GM23248 (cell line): ENCODE data around the gene ANKRD11. TPM values are rescaled to one million over a fixed set of nuclear protein-coding genes. Genes with fewer than 3 reads are reported as not detected.

Experiments used
- DNase-seq: peaks from one replicate; pipeline ENCODE4 v3.0.0-alpha.2; 2015
- H2AFZ ChIP-seq: fragments of 200-600 bp; sonication (generic); 2 replicates; pipeline ENCODE4 v1.6.1; 2016; ENCODE audit warnings: antibody characterized with exemption
- H3F3A ChIP-seq: fragments of 200-600 bp; sonication (generic); 2 replicates; pipeline ENCODE4 v1.6.1; 2016; ENCODE audit warnings: mild to moderate bottlenecking, antibody characterized with exemption, mixed run types; ENCODE audit not compliant: insufficient read depth
- H3K27ac ChIP-seq: fragments of 200-600 bp; sonication (generic); 2 replicates; pipeline ENCODE4 v1.5.1; 2016; ENCODE audit warnings: mild to moderate bottlenecking
- H3K27me3 ChIP-seq: fragments of 200-600 bp; sonication (generic); replicated peaks from 2 replicates; pipeline ENCODE4 v1.6.1; 2016; ENCODE audit warnings: mild to moderate bottlenecking; ENCODE audit not compliant: insufficient read depth
- H3K36me3 ChIP-seq: fragments of 200-600 bp; sonication (generic); 2 replicates; pipeline ENCODE4 v1.6.1; 2016; ENCODE audit warnings: low read depth, mild to moderate bottlenecking
- H3K4me1 ChIP-seq: fragments of 200-600 bp; sonication (generic); 2 replicates; pipeline ENCODE4 v1.6.1; 2016; ENCODE audit warnings: mild to moderate bottlenecking; ENCODE audit not compliant: insufficient read depth
- H3K4me2 ChIP-seq: fragments of 200-600 bp; sonication (generic); one replicate; pipeline ENCODE4 v1.6.1; 2016; ENCODE audit warnings: mild to moderate bottlenecking; ENCODE audit not compliant: unreplicated experiment
- H3K4me3 ChIP-seq: fragments of 200-600 bp; sonication (generic); 2 replicates; pipeline ENCODE4 v1.5.1; 2016; ENCODE audit warnings: mild to moderate bottlenecking
- H3K79me2 ChIP-seq: fragments of 200-600 bp; sonication (generic); 2 replicates; pipeline ENCODE4 v1.6.1; 2016; ENCODE audit warnings: mild to moderate bottlenecking; ENCODE audit not compliant: insufficient read depth
- H3K9ac ChIP-seq: fragments of 200-600 bp; sonication (generic); 2 replicates; pipeline ENCODE4 v1.6.1; 2016; ENCODE audit warnings: mild to moderate bottlenecking
- H3K9me2 ChIP-seq: fragments of 200-600 bp; sonication (generic); 2 replicates; pipeline ENCODE4 v1.6.1; 2016; ENCODE audit warnings: mixed run types, mild to moderate bottlenecking, moderate library complexity; ENCODE audit not compliant: insufficient read depth
- H3K9me3 ChIP-seq: fragments of 200-600 bp; sonication (generic); one replicate; pipeline ENCODE4 v1.6.1; 2017; ENCODE audit warnings: low read depth
- H4K20me1 ChIP-seq: fragments of 200-600 bp; sonication (generic); 2 replicates; pipeline ENCODE4 v1.6.0; 2016; ENCODE audit not compliant: insufficient read depth
- EZH2 ChIP-seq: fragments of 200-600 bp; sonication (generic); IDR thresholded peaks from 2 replicates; pipeline ENCODE4 v1.6.1; 2018; ENCODE audit warnings: antibody characterized with exemption, mild to moderate bottlenecking; ENCODE audit not compliant: insufficient read depth, poor library complexity, severe bottlenecking
- EZH2phosphoT487 ChIP-seq: fragments of 200-600 bp; sonication (generic); IDR thresholded peaks from 2 replicates; pipeline ENCODE4 v1.6.1; 2018; ENCODE audit warnings: antibody characterized with exemption, moderate library complexity, mild to moderate bottlenecking, low read depth; ENCODE audit not compliant: insufficient read depth
- WGBS, 2 experiments: methylation state at CpG; one replicate each; pipeline ENCODE4 v1.1.6; 2015 to 2017; ENCODE audit warnings: low lambda C conversion rate in 2 of 2, low coverage in 1 of 2; ENCODE audit errors: missing lambda C conversion rate in 2 of 2; 5-methylcytosine and 5-hydroxymethylcytosine counted together
- in situ Hi-C: fragments of 300-500 bp; cut with MboI; formaldehyde crosslinking; loops from 2 replicates; pipeline ENCODE4 v1.15.0; 2020
- polyA plus RNA-seq: library from polyadenylated mRNA; unstranded; fragments of >200 nt; fragmentation: Nextera tagmentation; extraction: Ambion mirVana; gene quantifications from 2 replicates; pipeline ENCODE4 v1.2.1, GENCODE V29; 2016
- total RNA-seq: library from RNA; depleted of rRNA; stranded (reverse); fragments of >200 nt; shearing (Covaris generic); gene quantifications from 2 replicates; pipeline ENCODE4 v1.2.3, GENCODE V29; 2014

The ANKRD11 gene
- total and polyA plus RNA-seq, 2 experiments from 2014 or later: 39.3 to 84.7 TPM

- Histone ChIP-seq H3F3A (peaks cover 8% of the 10 kb centered on the region; the same call in 1 of the 2 replicates), H3K9me2 (no peaks in the 10 kb centered on the region), H4K20me1 (no peaks in the 10 kb centered on the region), H3K27me3 (no peaks in the 10 kb centered on the region), H3K4me2 (no peak overlapping the region), H3K36me3 (no peaks in the 10 kb centered on the region), H3K9me3 (no peaks in the 10 kb centered on the region), H3K4me3 (no peak overlapping the region), H3K27ac (no peak overlapping the region), H2AFZ (no peak overlapping the region), H3K9ac (no peak overlapping the region), H3K79me2 (peaks cover 10% of the 10 kb centered on the region; the same call in 1 of the 2 replicates), H3K4me1 (peaks cover 9% of the 10 kb centered on the region)
- in situ Hi-C loops: loop anchor here (10.0 kb wide), 1 partner anchor 155 kb away; no protein-coding TSS in a partner anchor
- WGBS, 2 experiments: 84 to 94% methylated on average over 3 of the region's 3 CpGs
- no peak for DNase-seq
- no peak for TF ChIP-seq EZH2phosphoT487
- no peak for TF ChIP-seq EZH2
These were observed 9.4 kb upstream of the ANKRD11 start for GRCh38 chr16:89499767-89500166.

GRCh38 chr16:89498839-89499238, 8.5 kb upstream of the ANKRD11 start:
- H3K9me2 ChIP-seq: no peaks in the 10 kb centered on the region
- H3K9ac ChIP-seq: no peak overlapping the region
- no peak overlapping the region for H3K27ac ChIP-seq
- no peaks in the 10 kb centered on the region for H4K20me1 ChIP-seq
- peaks cover 12% of the 10 kb centered on the region for H3K79me2 ChIP-seq
- H3K36me3 ChIP-seq: no peaks in the 10 kb centered on the region
- 83 to 90% methylated on average over 10 of the region's 10 CpGs for WGBS, 2 experiments
- no peak for DNase-seq
- H3F3A ChIP-seq: peaks cover 11% of the 10 kb centered on the region; the same call in 1 of the 2 replicates
- peaks cover 9% of the 10 kb centered on the region for H3K4me1 ChIP-seq
- no peak overlapping the region for H3K4me3 ChIP-seq
- H3K4me2 ChIP-seq: no peak overlapping the region
- H2AFZ ChIP-seq: no peak overlapping the region
- H3K27me3 ChIP-seq: no peaks in the 10 kb centered on the region
- in situ Hi-C loops: no loop called here
- H3K9me3 ChIP-seq: no peaks in the 10 kb centered on the region
- TF ChIP-seq EZH2phosphoT487 (no peak), EZH2 (no peak)

- TF ChIP-seq EZH2 (no peak), EZH2phosphoT487 (no peak)
- H3K9ac ChIP-seq: 0 out of 2 replicates have a peak overlapping the region, but pooled peaks have one; percentile 9
- H3K79me2 ChIP-seq: peaks cover 40% of the 10 kb centered on the region
- WGBS, 2 experiments: 67 to 71% methylated on average over 3 of the region's 3 CpGs
- H3K4me2 ChIP-seq: no peak overlapping the region
- peaks cover 19% of the 10 kb centered on the region for H3K4me1 ChIP-seq
- peak; percentile 80 for DNase-seq
- H3K4me3 ChIP-seq: no peak overlapping the region
- peak overlapping the region; percentile 56 for H3K27ac ChIP-seq
- no peaks in the 10 kb centered on the region for H3K9me3 ChIP-seq
- H3F3A ChIP-seq: peaks cover 11% of the 10 kb centered on the region; the same call in 1 of the 2 replicates
- H3K27me3 ChIP-seq: no peaks in the 10 kb centered on the region
- no peaks in the 10 kb centered on the region for H3K9me2 ChIP-seq
- no peak overlapping the region for H2AFZ ChIP-seq
- H4K20me1 ChIP-seq: no peaks in the 10 kb centered on the region
- no peaks in the 10 kb centered on the region for H3K36me3 ChIP-seq
- in situ Hi-C loops: no loop called here
These were observed 4.8 kb upstream of the ANKRD11 start for GRCh38 chr16:89495121-89495520.

GRCh38 chr16:89493776-89494175, 3.4 kb upstream of the ANKRD11 start:
- WGBS, 2 experiments: 72 to 77% methylated on average over 5 of the region's 5 CpGs
- no peak overlapping the region for H3K4me3 ChIP-seq
- H3K4me1 ChIP-seq: peaks cover 19% of the 10 kb centered on the region
- peaks cover 43% of the 10 kb centered on the region for H3K79me2 ChIP-seq
- no peaks in the 10 kb centered on the region for H3K9me2 ChIP-seq
- no peak overlapping the region for H3K4me2 ChIP-seq
- no peaks in the 10 kb centered on the region for H4K20me1 ChIP-seq
- H3K36me3 ChIP-seq: no peaks in the 10 kb centered on the region
- H3F3A ChIP-seq: peaks cover 14% of the 10 kb centered on the region
- TF ChIP-seq EZH2phosphoT487: no peak
- TF ChIP-seq EZH2: no peak
- no peaks in the 10 kb centered on the region for H3K9me3 ChIP-seq
- H2AFZ ChIP-seq: no peak overlapping the region
- in situ Hi-C loops: no loop called here
- H3K9ac ChIP-seq: no peak overlapping the region
- H3K27ac ChIP-seq: no peak overlapping the region
- DNase-seq: no peak
- no peaks in the 10 kb centered on the region for H3K27me3 ChIP-seq
